ENCODE measurements around the gene CLIC1. TPM values are rescaled to one million over a fixed set of nuclear protein-coding genes. Genes with fewer than 3 reads are reported as not detected.

Gene CLIC1
- total and polyA plus RNA-seq, 2 experiments from 2014 or later = 269 to 296 TPM

- H3K27me3 Mint-ChIP-seq (ENCODE audit: insufficient read depth, low read depth, poor library complexity) = peaks cover 19% of the 10 kb centered on the region
- TF ChIP-seq CTCF (conservative IDR thresholded peaks at IDR 0.05; ENCODE audit: low read depth in 2 of 2) = no peak
- TF ChIP-seq ZNF114 (CRISPR knock-in tag; IDR thresholded peaks at IDR 0.05) = no peak
- no peak for TF ChIP-seq REST (IDR thresholded peaks at IDR 0.05; ENCODE audit: unreplicated experiment)
- no peak for TF ChIP-seq STAT1 (IDR thresholded peaks at IDR 0.05; ENCODE audit: unreplicated experiment)
- no peak for TF ChIP-seq EZH2 (IDR thresholded peaks at IDR 0.05; ENCODE audit: low read depth, unreplicated experiment)
- no peak for TF ChIP-seq JUNB (IDR thresholded peaks at IDR 0.05; ENCODE audit: unreplicated experiment)
- TF ChIP-seq ZNF462 (CRISPR knock-in tag; IDR thresholded peaks at IDR 0.05) = no peak
- TF ChIP-seq CREB1 (CRISPR knock-in tag; IDR thresholded peaks at IDR 0.05; ENCODE audit: low read depth) = no peak
- TF ChIP-seq EZH2phosphoT487 (IDR thresholded peaks at IDR 0.05; ENCODE audit: unreplicated experiment) = no peak
- TF ChIP-seq NANOG (IDR thresholded peaks at IDR 0.05; ENCODE audit: borderline replicate concordance) = no peak
- TF ChIP-seq POLR2AphosphoS5 (IDR thresholded peaks at IDR 0.05; ENCODE audit: low read depth) = no peak
- no peak for TF ChIP-seq ETS1 (IDR thresholded peaks at IDR 0.05)
- no peak for TF ChIP-seq ZNF331 (CRISPR knock-in tag; IDR thresholded peaks at IDR 0.05; ENCODE audit: low read depth)
- no peaks in the 10 kb centered on the region for H3K27me3 ChIP-seq (ENCODE audit: insufficient read depth)
- H3K79me2 ChIP-seq (replicated peaks; ENCODE audit: insufficient read depth) = no peaks in the 10 kb centered on the region
- H3K9me2 ChIP-seq (ENCODE audit: insufficient read depth) = no peaks in the 10 kb centered on the region
- no peak overlapping the region for H2AFZ ChIP-seq
- H3K36me3 ChIP-seq (ENCODE audit: insufficient read depth) = no peaks in the 10 kb centered on the region
- peaks cover 13% of the 10 kb centered on the region for H3K36me3 Mint-ChIP-seq (ENCODE audit: low read depth)
- no peak overlapping the region for H3K4me3 ChIP-seq
- ATAC-seq (no peak), DNase-seq (ENCODE audit: low spot score) (no peak)
- H3K27ac ChIP-seq (ENCODE audit: low read depth) = no peak overlapping the region
- H3K27ac Mint-ChIP-seq = no peak overlapping the region
- H3K9me3 Mint-ChIP-seq = no peaks in the 10 kb centered on the region
- H3K4me2 ChIP-seq = no peak overlapping the region
- H4K20me1 ChIP-seq (replicated peaks; ENCODE audit: insufficient read depth) = no peaks in the 10 kb centered on the region; the same call in 1 of the 2 replicates
- H3K4me3 Mint-ChIP-seq = no peak overlapping the region
- no peaks in the 10 kb centered on the region for H3K4me1 Mint-ChIP-seq
- H3F3A ChIP-seq (replicated peaks; ENCODE audit: low read depth) = peaks cover 4% of the 10 kb centered on the region; the same call in 1 of the 2 replicates
- H3K4me1 ChIP-seq (ENCODE audit: insufficient read depth) = no peaks in the 10 kb centered on the region
Measured at GRCh38 chr6:31775184-31775583, 38.9 kb upstream of the CLIC1 start.
